OCI-LY1 (cell line): Measurements from ENCODE around the gene MORN5.

Experiments
- CTCF ChIP-seq: fragments of 200-600 bp; sonication (generic), shearing (Covaris generic); IDR thresholded peaks from 2 replicates; pipeline ENCODE4 v1.5.1; 2017; ENCODE audit warnings: mild to moderate bottlenecking, antibody characterized with exemption, low read length, moderate library complexity, mixed read lengths
- EZH2 ChIP-seq: fragments of 200-600 bp; sonication (generic), shearing (Covaris generic); IDR thresholded peaks from 2 replicates; pipeline ENCODE4 v1.8.0; 2017; ENCODE audit warnings: borderline replicate concordance, mixed run types, mild to moderate bottlenecking, antibody characterized with exemption, low read length, moderate library complexity, mixed read lengths

GRCh38 chr9:122128969-122129343, 30.8 kb upstream of the MORN5 start:
- TF ChIP-seq CTCF (no peak), EZH2 (no peak)
